Peyer's patch (tissue), 4 donors: ENCODE results near the gene RNF123.

Source experiments
- POLR2A ChIP-seq, 2 donors: fragments of 450-650 bp; IDR thresholded peaks; one replicate each; pipeline ENCODE4 v1.5.1; 2017; ENCODE audit warnings: antibody characterized with exemption in 2 of 2, mild to moderate bottlenecking in 2 of 2, moderate library complexity in 2 of 2
- TF ChIP-seq, protein P1 (sequence below), 6 experiments: fragments of 450-650 bp in 4 of 6; fragments of 200-600 bp in 2 of 6; sonication (generic) in 1 of 6; IDR thresholded peaks; one replicate each; pipeline ENCODE4 v1.5.1; 2017 to 2019; ENCODE audit warnings: antibody characterized with exemption in 6 of 6, mild to moderate bottlenecking in 3 of 6, moderate library complexity in 1 of 6

- TF ChIP-seq, protein P1, sequence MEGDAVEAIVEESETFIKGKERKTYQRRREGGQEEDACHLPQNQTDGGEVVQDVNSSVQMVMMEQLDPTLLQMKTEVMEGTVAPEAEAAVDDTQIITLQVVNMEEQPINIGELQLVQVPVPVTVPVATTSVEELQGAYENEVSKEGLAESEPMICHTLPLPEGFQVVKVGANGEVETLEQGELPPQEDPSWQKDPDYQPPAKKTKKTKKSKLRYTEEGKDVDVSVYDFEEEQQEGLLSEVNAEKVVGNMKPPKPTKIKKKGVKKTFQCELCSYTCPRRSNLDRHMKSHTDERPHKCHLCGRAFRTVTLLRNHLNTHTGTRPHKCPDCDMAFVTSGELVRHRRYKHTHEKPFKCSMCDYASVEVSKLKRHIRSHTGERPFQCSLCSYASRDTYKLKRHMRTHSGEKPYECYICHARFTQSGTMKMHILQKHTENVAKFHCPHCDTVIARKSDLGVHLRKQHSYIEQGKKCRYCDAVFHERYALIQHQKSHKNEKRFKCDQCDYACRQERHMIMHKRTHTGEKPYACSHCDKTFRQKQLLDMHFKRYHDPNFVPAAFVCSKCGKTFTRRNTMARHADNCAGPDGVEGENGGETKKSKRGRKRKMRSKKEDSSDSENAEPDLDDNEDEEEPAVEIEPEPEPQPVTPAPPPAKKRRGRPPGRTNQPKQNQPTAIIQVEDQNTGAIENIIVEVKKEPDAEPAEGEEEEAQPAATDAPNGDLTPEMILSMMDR (IDR thresholded peaks at IDR 0.05), result no peak
- TF ChIP-seq POLR2A (IDR thresholded peaks at IDR 0.05), result no peak
These were observed 13.4 kb upstream of the RNF123 start for GRCh38 chr3:49675912-49676311.
